Esophagus squamous epithelium (tissue), 4 donors: ENCODE data around the gene ZFYVE26.

Experiments used
- POLR2A ChIP-seq, 4 donors: fragments of 450-650 bp; IDR thresholded peaks; one replicate each; pipeline ENCODE4 v1.6.1; 2017; ENCODE audit warnings: antibody characterized with exemption in 4 of 4, mild to moderate bottlenecking in 4 of 4, moderate library complexity in 3 of 4
- TF ChIP-seq, protein P1 (sequence below), 6 experiments: fragments of 450-650 bp in 4 of 6; fragments of 200-600 bp in 2 of 6; sonication (generic) in 2 of 6; IDR thresholded peaks; one replicate each; pipeline ENCODE4 v1.5.1; 2016 to 2019; ENCODE audit warnings: antibody characterized with exemption in 6 of 6, mild to moderate bottlenecking in 4 of 6, moderate library complexity in 4 of 6

DNA sequence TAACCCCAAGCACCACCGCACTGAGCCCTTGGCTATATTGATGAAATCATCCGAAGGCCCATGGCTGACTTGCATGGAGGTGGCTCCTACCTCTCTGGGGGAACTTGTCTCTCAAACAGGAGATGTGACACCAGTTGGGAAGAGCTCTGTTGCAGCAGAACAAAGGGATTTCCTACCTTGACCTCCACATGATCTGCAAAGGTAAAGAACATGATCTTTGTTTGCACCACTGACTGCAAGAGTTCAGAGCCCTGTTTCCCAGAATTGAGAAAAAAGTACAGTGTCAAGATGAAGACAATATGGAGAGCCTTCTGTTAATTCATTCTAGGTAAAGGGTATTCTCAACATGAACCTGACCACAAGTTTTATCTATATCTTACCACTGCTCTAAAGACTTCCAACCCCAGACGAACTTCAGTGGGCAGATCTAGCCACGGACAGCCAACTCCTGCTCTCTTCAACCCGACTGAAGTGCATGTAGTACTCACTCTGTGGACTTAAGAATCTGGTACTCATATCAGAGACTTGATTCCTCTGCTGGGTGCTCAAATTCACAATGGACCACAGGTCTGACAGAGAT, 32.1 kb downstream of the ZFYVE26 start:
- TF ChIP-seq, protein P1, sequence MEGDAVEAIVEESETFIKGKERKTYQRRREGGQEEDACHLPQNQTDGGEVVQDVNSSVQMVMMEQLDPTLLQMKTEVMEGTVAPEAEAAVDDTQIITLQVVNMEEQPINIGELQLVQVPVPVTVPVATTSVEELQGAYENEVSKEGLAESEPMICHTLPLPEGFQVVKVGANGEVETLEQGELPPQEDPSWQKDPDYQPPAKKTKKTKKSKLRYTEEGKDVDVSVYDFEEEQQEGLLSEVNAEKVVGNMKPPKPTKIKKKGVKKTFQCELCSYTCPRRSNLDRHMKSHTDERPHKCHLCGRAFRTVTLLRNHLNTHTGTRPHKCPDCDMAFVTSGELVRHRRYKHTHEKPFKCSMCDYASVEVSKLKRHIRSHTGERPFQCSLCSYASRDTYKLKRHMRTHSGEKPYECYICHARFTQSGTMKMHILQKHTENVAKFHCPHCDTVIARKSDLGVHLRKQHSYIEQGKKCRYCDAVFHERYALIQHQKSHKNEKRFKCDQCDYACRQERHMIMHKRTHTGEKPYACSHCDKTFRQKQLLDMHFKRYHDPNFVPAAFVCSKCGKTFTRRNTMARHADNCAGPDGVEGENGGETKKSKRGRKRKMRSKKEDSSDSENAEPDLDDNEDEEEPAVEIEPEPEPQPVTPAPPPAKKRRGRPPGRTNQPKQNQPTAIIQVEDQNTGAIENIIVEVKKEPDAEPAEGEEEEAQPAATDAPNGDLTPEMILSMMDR (IDR thresholded peaks at IDR 0.05) = no peak
- TF ChIP-seq POLR2A (IDR thresholded peaks at IDR 0.05) = no peak
